DMS 273 treated with DMSO at 0.1 percent for 48 hours (cell line): Measurements from ENCODE around the gene SCLY.

ENCODE experiments used
- DNase-seq: peaks from one replicate; lab custom pipeline; 2025; lab: John Stamatoyannopoulos, UW

The SCLY gene

DNA sequence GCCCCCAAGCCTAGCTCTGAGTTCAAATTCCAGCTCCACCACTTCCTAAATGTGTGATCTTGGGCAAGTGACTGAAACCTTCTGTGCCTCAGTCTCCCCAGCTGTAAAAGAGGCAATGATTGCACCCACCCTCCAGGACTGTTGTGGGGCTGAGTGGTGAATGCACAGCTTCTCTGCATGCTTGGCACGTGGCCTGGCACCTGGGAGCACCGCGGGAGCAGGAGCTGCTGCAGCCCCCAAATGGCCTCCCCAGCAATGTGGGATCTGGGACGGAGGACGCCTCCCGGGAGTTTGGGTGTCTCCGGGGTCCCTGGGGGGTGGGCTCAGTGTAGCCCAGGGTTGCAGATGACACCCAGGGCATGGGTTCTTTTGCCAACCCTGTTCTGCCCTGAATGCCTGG, 79.2 kb downstream of the SCLY start:
- DNase-seq, result no peak

GRCh38 chr2:238140721-238141540, 80.1 kb downstream of the SCLY start:
- no peak for DNase-seq

DNA sequence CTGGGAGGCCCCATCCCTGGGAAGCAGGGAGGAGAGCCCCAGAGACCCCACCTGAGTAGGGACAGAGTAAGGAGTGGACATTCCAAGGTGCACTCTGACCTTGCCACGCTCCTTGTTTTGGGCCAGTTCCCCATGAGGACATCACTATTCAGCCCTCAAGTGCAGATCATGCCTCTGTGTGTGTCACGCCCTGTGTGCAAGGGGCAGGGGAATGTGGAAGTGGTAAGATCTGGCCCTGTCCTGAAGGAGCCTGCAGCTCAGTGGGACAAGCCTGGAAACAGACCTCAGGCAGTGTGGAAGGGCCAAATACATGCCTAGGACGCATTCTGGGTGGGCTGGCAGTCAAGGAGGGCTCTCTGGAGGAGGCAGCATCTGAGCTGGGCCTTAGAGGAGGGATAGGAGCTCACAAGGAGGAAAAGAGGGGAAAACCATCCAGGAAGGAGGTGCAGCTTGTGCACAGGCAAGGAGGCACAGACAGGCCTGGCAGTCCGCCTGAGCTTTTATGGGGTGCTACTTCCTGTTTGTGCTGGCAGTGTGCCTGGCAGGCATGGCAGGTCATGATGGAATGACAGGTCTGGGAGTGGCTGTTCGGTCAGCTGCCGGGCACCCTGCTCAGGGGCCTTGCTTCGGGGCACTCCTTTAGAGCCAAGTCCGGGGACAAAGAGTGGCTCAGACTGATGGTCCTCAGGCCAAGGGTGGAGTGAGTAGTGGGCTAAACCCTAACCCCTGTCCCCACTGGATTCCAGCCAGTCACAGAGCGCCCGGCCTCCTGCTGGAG, 80.9 kb downstream of the SCLY start:
- DNase-seq, result no peak

DNA sequence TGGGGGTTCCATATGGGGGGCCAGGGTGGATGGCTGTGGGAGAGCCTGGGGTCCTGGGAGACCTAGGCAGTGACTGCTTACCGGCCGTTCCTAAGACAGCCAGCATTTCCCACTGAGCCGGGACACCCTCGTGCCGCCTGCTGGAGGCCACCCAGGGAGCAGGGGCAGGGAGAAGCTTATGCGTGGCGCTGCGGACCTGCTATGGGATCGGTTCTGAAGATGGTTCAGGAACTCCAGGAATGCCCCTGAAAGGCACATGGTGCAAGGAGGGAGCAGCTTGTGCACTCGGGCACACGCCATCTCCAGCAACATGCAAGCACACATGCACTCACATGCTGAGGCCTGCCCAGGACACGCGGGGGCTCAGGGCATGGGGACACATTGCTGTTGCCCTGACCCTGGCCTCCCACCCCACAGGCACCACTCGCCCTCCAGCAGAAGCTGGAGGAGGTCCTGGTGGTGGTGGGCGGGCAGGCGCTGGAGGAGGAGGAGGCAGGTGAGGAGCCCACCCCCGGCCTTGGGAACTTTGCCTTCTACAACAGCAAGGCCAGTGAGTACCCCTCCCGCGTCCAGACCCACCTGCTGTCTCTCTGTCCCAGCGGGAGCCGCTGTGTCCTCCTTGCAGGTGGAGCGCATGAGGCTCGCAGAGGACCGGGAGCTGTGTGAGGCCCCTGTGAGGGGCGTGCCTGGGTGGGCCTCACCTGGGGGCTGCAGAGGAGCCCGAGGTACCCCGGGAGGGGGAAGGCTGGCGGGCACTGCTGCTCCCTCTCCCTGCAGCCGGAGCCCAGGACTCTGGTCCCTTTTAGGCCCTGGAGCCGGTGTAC, 81.8 kb downstream of the SCLY start:
- DNase-seq, result no peak

DNA sequence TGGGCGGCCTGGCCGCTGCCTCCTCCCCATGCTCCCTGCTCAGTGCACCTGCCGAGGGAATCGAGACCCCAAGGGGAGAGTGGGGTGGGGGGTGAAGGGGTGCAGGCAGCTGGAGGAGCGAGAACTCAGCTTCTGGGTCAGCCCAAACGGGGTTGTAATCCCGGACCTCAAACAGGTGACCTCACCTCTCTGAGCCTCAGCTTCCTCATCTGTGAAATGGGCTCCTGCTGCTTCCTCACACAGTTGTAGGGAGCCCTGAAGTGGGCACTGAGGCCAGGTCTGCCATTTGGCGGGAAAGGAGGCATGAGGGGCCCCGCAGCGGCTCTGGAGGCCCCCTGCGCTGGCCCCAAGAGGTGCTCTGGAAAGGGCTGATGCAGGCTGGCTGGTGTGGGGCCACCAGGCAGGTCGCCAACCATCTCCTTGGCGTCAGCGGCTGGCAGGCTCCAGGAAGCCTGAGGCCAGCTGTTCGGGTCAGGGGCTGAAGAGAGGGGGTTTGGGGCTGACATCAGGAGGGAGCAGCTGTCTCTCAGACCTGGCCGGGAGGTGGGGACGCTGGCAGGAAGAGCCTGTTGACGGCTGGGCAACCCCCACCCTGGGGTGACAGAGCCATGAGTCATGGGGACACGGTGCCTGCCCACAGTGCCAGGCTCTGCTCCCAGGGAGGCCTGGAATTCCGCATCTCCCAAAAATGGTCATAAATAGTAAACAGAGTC, 82.6 kb downstream of the SCLY start:
- DNase-seq, result peak; percentile 53

DNA sequence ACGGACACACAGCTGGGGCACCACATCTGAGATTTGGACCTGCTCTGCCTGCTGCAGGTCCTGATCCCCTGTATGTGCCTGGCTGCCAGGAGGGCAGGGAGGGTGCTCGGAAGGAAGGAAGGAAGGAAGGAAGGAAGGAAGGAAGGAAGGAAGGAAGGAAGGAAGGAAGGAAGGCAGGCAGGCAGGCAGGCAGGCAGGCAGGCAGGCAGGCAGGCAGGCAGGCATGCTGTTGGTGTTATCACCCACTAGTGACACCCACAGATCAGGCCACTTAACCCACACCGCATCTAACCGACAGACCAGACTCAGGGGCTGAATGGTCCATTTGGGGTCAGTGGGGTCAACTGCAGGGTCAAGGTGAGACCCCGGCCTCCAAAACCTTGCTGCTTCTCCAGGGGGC, 83.5 kb downstream of the SCLY start:
- DNase-seq, result no peak

- DNase-seq, result no peak
Measured at GRCh38 chr2:238145046-238145445, 84.2 kb downstream of the SCLY start.

DNA sequence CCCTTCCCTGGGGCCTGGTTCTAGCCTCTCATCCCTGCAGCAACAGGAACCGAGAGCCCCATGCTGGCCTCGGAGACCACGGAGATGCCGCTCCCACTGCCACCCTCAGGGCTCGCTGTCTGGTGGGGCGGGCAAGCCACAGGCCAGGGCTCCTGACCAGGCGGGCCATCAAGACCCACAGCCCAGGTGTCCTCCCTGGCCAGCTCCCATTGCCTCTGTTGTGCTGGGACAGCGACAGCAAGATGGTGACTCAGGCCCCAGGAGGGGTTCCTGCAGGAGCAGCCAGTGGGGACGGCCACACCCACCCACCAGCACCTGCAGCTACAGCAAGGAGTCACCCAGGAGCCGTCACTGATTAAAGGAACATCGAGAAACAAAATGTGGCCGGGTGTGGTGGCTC, 85.0 kb downstream of the SCLY start:
- DNase-seq, result no peak

DNA sequence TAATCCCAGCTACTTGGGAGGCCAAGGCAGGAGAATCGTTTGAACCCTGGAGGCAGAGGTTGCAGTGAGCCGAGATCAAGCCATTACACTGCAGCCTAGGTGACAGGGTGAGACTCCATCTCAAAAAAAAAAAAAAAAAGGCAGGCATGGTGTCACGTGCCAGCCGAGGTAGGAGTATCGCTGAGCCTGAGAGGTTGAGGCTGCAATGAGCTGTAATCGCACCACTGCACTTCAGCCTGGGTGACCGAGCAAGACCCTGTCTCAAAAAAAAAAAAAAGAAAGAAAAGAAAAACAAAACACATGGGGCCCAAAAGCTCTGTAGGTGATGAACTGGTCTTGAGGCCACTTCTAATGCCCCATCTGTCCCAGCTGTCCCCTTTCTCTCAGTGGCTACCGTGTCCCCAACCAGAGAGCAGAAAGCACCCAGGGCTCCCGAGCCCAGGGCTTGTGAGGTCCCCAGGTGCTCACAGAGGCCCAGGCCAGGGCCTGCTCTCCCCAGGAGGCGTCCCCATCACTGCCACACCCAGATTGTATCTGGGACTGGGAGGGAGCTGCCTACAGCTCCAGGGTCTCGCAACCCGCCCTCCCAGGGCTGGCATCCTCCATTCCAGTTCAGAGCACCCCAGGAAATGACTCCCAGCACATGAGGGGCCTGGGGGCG, 86.2 kb downstream of the SCLY start:
- no peak for DNase-seq

DNA sequence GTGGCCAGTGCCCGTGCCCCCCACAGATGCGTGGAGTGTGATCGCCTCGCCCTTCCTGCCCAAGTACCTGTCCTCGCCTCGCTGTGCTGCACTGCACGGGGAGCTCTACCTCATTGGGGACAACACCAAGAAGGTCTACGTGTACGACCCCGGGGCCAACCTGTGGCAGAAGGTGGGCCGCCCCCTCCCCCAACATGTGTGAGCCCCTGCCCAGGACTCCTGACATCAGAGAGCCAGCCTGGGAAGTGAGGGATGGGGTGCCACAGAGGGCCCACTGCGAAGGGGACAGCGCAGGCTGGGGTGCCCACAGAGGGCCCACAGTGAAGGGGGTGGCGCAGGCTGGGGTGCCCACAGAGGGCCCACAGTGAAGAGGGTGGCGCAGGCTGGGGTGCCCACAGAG, 88.2 kb downstream of the SCLY start:
- no peak for DNase-seq
